ENCODE measurements around the gene MAD1L1.
A peak's percentile ranks its signal among the peaks of the same experiment; 100 is the strongest.

The MAD1L1 gene

DNA sequence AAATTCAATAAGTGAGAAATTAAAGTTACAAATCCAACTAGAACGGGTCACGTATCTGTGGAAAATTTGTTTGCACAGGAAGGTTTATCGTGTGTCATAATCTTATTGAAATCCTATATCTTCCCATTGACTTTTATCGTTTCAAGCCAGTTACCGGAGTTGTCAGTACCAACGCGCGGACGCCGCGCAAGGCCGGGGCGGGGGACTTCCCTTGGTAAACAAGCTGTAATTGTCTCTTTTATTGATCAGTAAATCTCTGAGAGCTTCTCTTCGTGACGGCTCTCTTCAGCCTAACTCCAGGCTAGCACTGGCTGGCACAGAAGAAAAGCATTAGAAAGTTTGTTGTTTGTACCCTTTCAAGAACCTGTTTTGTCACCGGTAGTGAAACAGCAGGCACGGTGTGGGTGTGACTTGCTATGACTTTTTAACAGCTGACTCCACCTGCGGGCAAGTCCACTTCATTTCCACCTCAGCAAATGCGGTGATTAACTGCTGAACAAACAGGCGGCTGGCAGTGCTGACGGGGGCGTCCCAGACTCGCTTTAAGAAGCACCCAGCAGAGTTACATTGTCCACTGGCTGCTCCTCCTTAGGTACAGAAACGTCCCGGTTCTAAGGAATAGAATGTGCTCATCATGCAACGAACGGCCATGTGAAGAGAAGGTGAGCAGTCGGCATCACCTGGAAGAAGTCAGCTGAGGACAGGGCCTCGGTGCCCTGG is 215.8 kb downstream of the MAD1L1 start:
- peak; percentile 68 for FAIRE-seq
- DNase-seq (ENCODE audit: low spot score), result no peak

DNA sequence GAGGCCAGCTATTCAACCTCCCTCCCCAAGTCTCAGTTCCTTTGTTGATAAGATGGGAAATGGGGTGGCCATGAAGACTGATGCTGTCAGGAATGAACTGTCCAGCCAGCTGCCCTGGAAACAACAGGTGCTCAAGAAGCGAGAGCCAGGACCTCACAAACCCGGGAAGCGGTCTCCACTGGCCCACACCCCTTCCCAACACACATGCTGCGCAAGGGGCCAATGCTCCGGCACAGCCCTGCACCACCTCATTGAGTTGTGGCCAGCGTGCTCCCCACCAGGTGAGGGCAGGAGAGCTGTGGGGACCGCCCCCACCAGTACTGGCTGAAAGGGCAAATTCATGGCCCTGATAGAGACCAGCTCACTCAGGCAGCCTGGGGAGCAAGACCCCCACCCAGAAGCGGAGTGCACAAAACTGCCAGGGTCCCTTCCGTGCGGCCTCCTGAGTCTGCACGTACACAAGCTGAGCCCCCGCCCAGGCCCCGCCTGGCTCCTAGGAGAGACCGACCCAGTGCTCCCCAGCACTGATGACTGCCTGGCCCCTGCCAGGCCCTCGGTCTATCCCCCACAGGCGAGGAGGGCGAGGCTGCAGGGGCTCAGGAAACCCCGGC is 216.6 kb downstream of the MAD1L1 start:
- FAIRE-seq (no peak), DNase-seq (ENCODE audit: low spot score) (no peak)

GRCh38 chr7:2015251-2015871 is 217.4 kb downstream of the MAD1L1 start:
- DNase-seq (ENCODE audit: low spot score) (no peak), FAIRE-seq (peak; percentile 44)

DNA sequence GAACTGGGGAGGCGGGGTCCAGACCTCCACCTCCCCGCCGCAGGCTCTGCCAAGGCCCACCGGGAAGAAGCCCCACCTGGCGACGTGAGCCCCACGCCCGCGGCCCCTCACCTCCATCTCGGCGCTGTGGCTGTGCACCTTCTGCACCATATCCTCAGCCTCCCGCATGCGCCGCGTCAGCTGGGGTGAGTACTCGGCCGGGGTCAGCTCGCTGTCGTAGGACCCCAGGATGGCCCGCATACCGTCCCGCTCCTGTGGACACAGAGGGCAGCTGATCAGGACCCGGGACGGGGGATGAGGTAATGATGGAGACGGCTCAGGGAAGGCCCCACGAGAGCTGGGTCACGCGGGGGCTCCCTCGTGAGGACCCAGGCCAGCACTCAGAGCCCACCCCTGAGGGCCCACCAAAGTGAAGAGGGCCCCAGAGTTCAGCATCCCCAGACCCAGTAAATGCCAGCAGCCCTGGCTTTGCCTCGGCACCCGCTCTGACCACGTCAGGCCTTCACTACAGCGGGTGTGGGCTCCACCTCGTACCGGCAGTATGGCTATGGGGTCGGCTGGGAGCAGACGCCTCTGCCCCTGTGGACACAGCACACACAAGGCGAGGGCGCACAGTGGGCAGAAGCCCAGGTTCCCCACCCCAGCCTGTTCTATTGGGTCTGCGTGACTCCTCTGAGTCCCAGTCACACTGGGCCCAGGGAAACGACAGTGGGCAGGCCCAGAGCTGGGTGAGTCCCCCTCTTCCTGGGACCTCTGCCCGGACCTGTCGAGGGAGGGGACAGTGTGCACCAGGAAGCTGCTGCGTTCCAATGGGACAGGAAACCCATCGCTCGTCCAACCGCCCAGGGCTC is 218.1 kb downstream of the MAD1L1 start:
- DNase-seq (ENCODE audit: low spot score) (no peak), FAIRE-seq (peak; percentile 37)

DNA sequence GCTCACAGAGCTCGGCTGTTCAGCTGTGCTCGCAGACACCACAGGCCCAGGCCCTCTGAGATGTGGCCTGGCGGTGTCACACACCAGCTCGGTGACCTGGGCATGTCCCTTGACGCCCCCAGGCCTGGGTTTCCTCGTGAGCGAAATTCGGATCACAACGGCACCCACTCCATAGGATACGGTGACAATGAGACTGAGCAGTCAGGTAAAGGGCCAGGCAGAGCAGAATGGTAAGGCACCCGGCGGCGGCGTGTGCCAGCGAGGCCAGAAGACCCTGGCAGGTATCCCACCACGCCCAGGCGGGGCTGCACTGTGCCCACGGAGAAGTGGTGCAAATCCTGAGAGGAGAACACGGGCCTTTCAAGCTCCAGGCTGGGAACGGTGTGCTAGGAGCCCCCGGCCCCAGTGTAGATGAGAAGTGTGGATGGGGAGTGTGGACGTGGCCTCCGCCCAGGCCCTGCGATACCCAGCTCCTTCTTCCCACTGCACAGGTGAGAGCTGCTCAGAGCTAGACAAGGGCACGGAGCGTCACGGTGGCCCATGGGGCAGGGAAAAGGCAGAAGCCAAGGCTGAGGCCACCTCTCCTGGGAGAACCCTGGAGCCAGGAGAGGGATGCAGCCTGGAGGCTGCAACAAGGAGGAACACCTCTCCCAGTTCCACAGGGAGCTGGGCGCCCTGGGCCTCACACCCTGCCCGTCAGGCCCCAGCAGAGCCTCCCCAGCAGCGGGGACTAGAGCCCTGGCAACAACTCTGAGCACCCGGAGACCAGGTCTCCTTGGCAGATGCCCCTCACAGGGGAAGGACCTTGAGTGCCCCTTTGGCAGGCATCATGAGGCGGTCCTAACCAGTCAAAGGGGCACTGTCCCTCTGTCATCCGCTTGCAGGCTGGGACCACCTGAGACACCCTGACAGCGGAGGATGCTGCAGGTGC is 219.1 kb downstream of the MAD1L1 start:
- DNase-seq (ENCODE audit: low spot score) (no peak), FAIRE-seq (peak; percentile 87)

GRCh38 chr7:2012981-2013380 is 219.8 kb downstream of the MAD1L1 start:
- DNase-seq (ENCODE audit: low spot score) (no peak), FAIRE-seq (peak; percentile 90)

DNA sequence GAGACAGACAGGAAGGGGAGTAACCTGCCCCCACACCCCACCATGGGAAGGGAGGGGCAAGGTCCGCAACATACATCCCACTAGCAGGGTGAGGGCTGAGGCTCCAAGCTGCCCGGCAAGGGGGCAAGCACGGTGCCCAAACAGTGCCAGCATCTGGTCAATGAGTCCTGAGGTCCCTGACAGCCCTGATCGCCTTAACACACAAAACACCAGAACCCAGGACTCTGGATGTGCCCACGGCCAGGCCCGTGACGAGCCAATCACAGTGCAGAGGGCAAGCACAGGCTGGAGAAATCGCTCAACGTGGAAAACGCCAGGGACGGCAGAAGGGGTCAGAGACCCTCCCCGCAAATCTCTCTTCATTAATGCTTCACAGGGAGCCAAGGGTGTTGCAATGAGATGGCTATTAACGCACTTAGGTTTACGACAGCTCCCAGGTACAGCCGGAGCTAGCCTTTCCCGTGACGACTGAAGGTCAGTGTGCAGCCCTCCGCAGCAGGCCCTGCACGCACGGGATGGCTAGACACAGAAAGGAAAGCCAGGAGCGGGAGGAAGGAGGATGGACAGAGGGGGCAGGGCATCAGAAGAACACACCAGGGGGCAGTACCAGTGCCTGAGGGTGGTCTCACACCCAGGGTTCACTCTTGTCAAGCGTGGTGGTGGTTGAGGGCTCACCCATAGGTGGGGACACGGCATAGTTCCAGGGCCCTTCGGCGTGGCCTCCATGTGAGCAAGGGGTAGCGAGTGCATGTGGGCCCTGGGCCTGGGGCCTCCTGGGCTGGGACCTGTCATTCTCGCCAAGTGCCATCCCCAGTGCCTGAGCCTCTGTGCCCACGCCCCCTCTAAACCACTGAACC is 220.5 kb downstream of the MAD1L1 start:
- DNase-seq (ENCODE audit: low spot score), result no peak
- peak; percentile 59 for FAIRE-seq

- FAIRE-seq (peak; percentile 78), DNase-seq (ENCODE audit: low spot score) (no peak)
Measured at GRCh38 chr7:2011266-2012043, 221.3 kb downstream of the MAD1L1 start.

DNA sequence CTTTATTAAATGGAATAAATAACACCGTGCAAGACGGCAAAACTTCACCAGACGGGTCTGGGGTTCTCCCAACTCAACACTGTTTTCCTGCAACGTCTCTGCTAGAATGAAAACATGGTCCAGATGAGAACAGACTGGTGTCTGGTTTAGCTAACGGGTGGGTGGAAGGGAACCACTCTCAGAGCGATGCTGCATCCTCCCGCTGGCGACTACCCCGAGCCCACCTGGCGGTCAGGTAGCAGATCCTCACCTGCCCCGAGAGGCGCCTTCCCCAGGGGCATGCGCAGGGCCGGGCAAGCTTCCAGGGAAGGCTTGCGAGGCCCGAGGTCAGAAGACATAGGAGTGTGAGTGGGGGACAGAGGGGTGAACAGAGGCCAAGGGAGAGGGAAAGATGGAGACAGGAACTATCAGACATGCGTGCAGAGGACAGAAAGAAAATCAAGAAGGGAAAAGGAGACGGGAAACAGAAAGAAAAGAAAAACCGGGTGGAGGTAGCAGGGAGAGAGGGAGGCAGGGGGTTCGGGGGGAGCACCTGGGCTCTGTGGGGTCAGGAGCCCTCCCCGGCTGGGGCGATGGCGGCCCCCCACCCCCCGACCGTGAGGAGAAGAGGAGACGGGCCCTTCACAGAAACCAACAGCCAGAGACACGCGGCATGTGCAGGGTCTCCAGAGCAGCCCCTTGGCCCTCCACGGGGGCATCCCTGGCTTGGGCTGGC is 222.0 kb downstream of the MAD1L1 start:
- FAIRE-seq, result no peak
- DNase-seq (ENCODE audit: low spot score), result no peak

DNA sequence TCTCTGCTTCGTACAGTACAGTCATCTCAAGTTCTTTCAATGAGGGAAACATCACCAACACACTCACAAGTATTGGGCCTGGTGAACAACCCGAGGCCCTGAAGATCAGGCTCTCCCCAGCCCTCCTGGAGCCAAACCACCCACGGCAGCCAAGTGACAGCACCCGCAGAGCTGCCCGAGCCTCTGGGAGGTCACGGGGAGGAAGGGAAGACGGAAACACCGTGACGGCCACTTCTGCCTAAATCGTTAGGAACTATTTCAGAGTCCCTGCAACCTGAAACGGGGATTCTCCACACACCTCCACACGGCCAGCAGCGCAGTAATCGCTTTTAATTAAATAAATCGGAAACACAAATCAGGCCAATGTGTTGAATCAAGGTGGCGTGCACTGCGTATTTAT is 222.6 kb downstream of the MAD1L1 start:
- DNase-seq (ENCODE audit: low spot score) (no peak), FAIRE-seq (no peak)

- FAIRE-seq (peak; percentile 76), DNase-seq (ENCODE audit: low spot score) (no peak)
Measured at GRCh38 chr7:2009541-2010001, 223.2 kb downstream of the MAD1L1 start.

- FAIRE-seq (no peak), DNase-seq (ENCODE audit: low spot score) (no peak)
Measured at GRCh38 chr7:2008936-2009540, 223.7 kb downstream of the MAD1L1 start.

DNA sequence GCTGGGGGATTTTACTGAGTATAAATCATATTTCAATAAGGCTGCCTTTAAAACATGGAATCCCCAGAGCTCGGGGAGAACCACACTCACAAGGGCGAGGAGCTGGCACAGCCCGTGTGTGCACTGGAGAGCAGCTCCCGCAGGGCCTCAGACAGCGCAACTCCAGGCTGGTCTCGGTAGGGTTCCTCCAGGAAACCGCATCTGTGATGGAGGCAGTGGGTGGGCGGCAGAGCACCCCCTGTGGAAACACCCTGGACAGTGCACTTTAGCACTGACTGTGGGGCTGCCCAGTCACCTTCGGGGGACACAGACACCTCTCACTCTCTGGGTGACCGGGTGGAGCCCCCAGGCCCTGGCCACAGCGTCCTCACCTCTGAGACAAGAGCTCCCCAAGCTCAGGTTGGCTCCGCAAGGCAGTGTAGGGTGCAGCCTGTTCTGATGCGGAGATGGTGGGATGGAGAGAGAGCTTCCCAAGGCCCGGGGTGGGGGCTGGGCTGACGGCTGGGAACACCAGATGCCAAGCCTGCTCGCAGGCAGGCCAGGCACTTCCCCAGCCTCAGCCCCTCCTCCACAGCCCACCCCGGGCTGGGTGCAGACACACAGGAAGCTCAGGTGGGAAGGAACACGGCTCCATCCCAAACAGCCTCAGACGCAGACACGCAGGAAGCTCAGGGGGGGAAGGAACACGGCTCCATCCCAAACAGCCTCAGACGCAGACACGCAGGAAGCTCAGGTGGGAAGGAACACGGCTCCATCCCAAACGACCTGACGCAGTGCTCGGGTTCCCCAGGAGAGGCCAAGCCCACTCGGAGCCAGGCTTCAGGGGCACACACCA is 224.4 kb downstream of the MAD1L1 start:
- FAIRE-seq (peak; percentile 98), DNase-seq (ENCODE audit: low spot score) (no peak)

GRCh38 chr7:2007551-2007950 is 225.2 kb downstream of the MAD1L1 start:
- FAIRE-seq (peak; percentile 69), DNase-seq (ENCODE audit: low spot score) (no peak)

GRCh38 chr7:2006921-2007381 is 225.8 kb downstream of the MAD1L1 start:
- FAIRE-seq (peak; percentile 61), DNase-seq (ENCODE audit: low spot score) (no peak)

DNA sequence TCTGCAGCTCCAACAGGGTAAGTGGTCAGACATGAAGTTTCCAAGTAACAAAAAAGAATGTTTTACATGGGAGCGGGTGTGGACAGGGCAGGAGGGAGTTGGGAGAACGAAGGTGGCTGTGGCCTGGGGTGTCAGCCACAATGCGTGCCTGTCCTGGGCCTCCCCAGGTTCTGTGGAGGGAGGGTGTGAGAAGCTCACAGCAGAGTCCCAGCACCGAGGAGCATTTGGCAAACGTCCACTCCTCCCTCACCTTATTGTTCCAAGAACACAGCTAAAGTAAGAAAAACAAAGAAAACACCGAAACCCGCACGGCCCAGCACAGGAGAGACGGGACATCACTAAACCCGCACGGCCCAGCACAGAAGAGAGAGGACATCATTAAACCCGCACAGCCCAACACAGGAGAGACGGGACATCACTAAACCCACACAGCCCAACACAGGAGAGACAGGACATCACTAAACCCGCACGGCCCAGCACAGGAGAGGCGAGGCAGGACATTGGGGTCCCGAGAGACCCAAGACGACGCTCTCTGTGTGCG is 226.4 kb downstream of the MAD1L1 start:
- FAIRE-seq, result peak; percentile 91
- DNase-seq (ENCODE audit: low spot score), result no peak

Data from urothelium cell line (cell line).